Central memory CD8-positive, alpha-beta T cell (primary cell): ENCODE results near the gene INSL3.
"Not testable (repeated sequence)": the region's sequence is repeated elsewhere in the genome, so short reads cannot be mapped to it uniquely, and the experiment has no call there.

Experiments
- ATAC-seq: fragments of 150-1000 bp; cut with Tn5 transposase; replicated peaks from 2 replicates; pipeline ENCODE4 v1.10.0; 2022; ENCODE audit warnings: mild to moderate bottlenecking, moderate FRiP score, moderate number of reproducible peaks; ENCODE audit not compliant: poor library complexity, severe bottlenecking; ENCODE audit errors: extremely low read depth
- DNase-seq, 2 donors: peaks; one replicate each; pipeline ENCODE4 v3.0.0; 2021; ENCODE audit warnings: low spot score in 2 of 2
- H3K27ac Mint-ChIP-seq: one replicate; pipeline ENCODE4 v1.8.0; 2022; ENCODE audit warnings: low read depth, mild to moderate bottlenecking, moderate library complexity, mixed read lengths
- H3K27me3 Mint-ChIP-seq: one replicate; pipeline ENCODE4 v1.8.0; 2022; ENCODE audit warnings: mixed read lengths
- H3K36me3 Mint-ChIP-seq: one replicate; pipeline ENCODE4 v1.8.0; 2022; ENCODE audit warnings: mild to moderate bottlenecking, moderate library complexity, mixed read lengths; ENCODE audit not compliant: insufficient read depth
- H3K4me1 Mint-ChIP-seq: one replicate; pipeline ENCODE4 v1.8.0; 2022; ENCODE audit warnings: mixed read lengths
- H3K4me3 Mint-ChIP-seq: one replicate; pipeline ENCODE4 v1.8.0; 2022; ENCODE audit warnings: mild to moderate bottlenecking, moderate library complexity, mixed read lengths
- H3K9me3 Mint-ChIP-seq: one replicate; pipeline ENCODE4 v1.8.0; 2022; ENCODE audit warnings: mixed read lengths

The INSL3 gene

GRCh38 chr19:17798599-17798998, 22.7 kb downstream of the INSL3 start:
- ATAC-seq, H3K9me3 Mint-ChIP-seq: not testable (repeated sequence)
- H3K4me1 Mint-ChIP-seq = peaks cover 22% of the 10 kb centered on the region

GRCh38 chr19:17797424-17798201, 23.7 kb downstream of the INSL3 start:
- Mint-ChIP-seq H3K27ac (no peak overlapping the region), H3K4me3 (no peak overlapping the region), H3K4me1 (peaks cover 14% of the 10 kb centered on the region), H3K9me3 (no peaks in the 10 kb centered on the region), H3K27me3 (peaks cover 11% of the 10 kb centered on the region), H3K36me3 (no peaks in the 10 kb centered on the region)
- ATAC-seq (no peak), DNase-seq (no peak)

More at GRCh38 chr19:17798599-17798998, 22.7 kb downstream of the INSL3 start:
- peaks cover 11% of the 10 kb centered on the region for H3K27me3 Mint-ChIP-seq
- H3K4me3 Mint-ChIP-seq, H3K36me3 Mint-ChIP-seq, DNase-seq, H3K27ac Mint-ChIP-seq: not testable (repeated sequence)

GRCh38 chr19:17796838-17797423, 24.4 kb downstream of the INSL3 start:
- H3K27me3 Mint-ChIP-seq = peaks cover 11% of the 10 kb centered on the region
- no peak for ATAC-seq
- DNase-seq = no peak
- no peaks in the 10 kb centered on the region for H3K9me3 Mint-ChIP-seq
- no peak overlapping the region for H3K27ac Mint-ChIP-seq
- H3K36me3 Mint-ChIP-seq = no peaks in the 10 kb centered on the region
- H3K4me3 Mint-ChIP-seq = no peak overlapping the region
- H3K4me1 Mint-ChIP-seq = peaks cover 8% of the 10 kb centered on the region

GRCh38 chr19:17796013-17796837, 25.1 kb downstream of the INSL3 start:
- no peak for ATAC-seq
- peaks cover 15% of the 10 kb centered on the region for H3K4me1 Mint-ChIP-seq
- no peak overlapping the region for H3K27ac Mint-ChIP-seq
- H3K36me3 Mint-ChIP-seq = no peaks in the 10 kb centered on the region
- no peak overlapping the region for H3K4me3 Mint-ChIP-seq
- DNase-seq = no peak
- H3K9me3 Mint-ChIP-seq = no peaks in the 10 kb centered on the region
- H3K27me3 Mint-ChIP-seq = peaks cover 11% of the 10 kb centered on the region

- Mint-ChIP-seq H3K4me3 (peak overlapping the region; percentile 63), H3K4me1 (peaks cover 22% of the 10 kb centered on the region), H3K9me3 (no peaks in the 10 kb centered on the region), H3K36me3 (no peaks in the 10 kb centered on the region), H3K27ac (no peak overlapping the region), H3K27me3 (peaks cover 11% of the 10 kb centered on the region)
- ATAC-seq = no peak
- DNase-seq = no peak
These were observed 25.8 kb downstream of the INSL3 start for GRCh38 chr19:17795495-17795856.

- H3K36me3 Mint-ChIP-seq = no peaks in the 10 kb centered on the region
- H3K4me3 Mint-ChIP-seq = peak within 1 kb of the TSS; percentile 63
- no peak within 1 kb of the TSS for H3K27ac Mint-ChIP-seq
These were observed 26.4 kb downstream of the INSL3 start, which contains the start of gene B3GNT3 for GRCh38 chr19:17794731-17795494. Gene B3GNT3, plus strand, starts transcription at chr19:17795138. Its CDS starts 12,670 bp downstream, at chr19:17807808.

GRCh38 chr19:17794412-17794730, 26.9 kb downstream of the INSL3 start:
- Mint-ChIP-seq H3K36me3 (no peaks in the 10 kb centered on the region), H3K4me3 (peak overlapping the region; percentile 63), H3K9me3 (no peaks in the 10 kb centered on the region), H3K4me1 (peaks cover 30% of the 10 kb centered on the region), H3K27me3 (peaks cover 11% of the 10 kb centered on the region), H3K27ac (no peak overlapping the region)
- DNase-seq (no peak), ATAC-seq (no peak)

More at GRCh38 chr19:17794731-17795494, 26.4 kb downstream of the INSL3 start, which contains the start of gene B3GNT3:
- Mint-ChIP-seq H3K4me1 (peaks cover 28% of the 10 kb centered on the region), H3K9me3 (no peaks in the 10 kb centered on the region), H3K27me3 (peaks cover 11% of the 10 kb centered on the region)
- DNase-seq = no peak
- ATAC-seq = no peak

GRCh38 chr19:17790059-17790780, 31.1 kb downstream of the INSL3 start:
- H3K27ac Mint-ChIP-seq = peak overlapping the region; percentile 59
- H3K4me1 Mint-ChIP-seq = peaks cover 30% of the 10 kb centered on the region
- peaks cover 11% of the 10 kb centered on the region for H3K36me3 Mint-ChIP-seq
- ATAC-seq (peak; percentile 56), DNase-seq (no peak)
- no peak overlapping the region for H3K4me3 Mint-ChIP-seq
- H3K27me3 Mint-ChIP-seq = peaks cover 11% of the 10 kb centered on the region
- no peaks in the 10 kb centered on the region for H3K9me3 Mint-ChIP-seq

GRCh38 chr19:17788632-17789031, 32.7 kb downstream of the INSL3 start:
- no peak overlapping the region for H3K4me3 Mint-ChIP-seq
- H3K27ac Mint-ChIP-seq = no peak overlapping the region
- ATAC-seq (no peak), DNase-seq (no peak)
- peaks cover 22% of the 10 kb centered on the region for H3K4me1 Mint-ChIP-seq
- H3K27me3 Mint-ChIP-seq = peaks cover under 1% of the 10 kb centered on the region
- H3K9me3 Mint-ChIP-seq = no peaks in the 10 kb centered on the region
- peaks cover 21% of the 10 kb centered on the region for H3K36me3 Mint-ChIP-seq

GRCh38 chr19:17787274-17787913, 33.9 kb downstream of the INSL3 start:
- ATAC-seq (no peak), DNase-seq (no peak)
- Mint-ChIP-seq H3K36me3 (peaks cover 22% of the 10 kb centered on the region), H3K27me3 (no peaks in the 10 kb centered on the region), H3K4me3 (no peak overlapping the region), H3K9me3 (no peaks in the 10 kb centered on the region), H3K4me1 (peaks cover 22% of the 10 kb centered on the region), H3K27ac (no peak overlapping the region)

GRCh38 chr19:17784201-17785008, 36.9 kb downstream of the INSL3 start:
- DNase-seq (peak; percentile 48 to 73), ATAC-seq (peak; percentile 40)
- H3K36me3 Mint-ChIP-seq = peaks cover 25% of the 10 kb centered on the region
- no peak overlapping the region for H3K27ac Mint-ChIP-seq
- no peaks in the 10 kb centered on the region for H3K9me3 Mint-ChIP-seq
- H3K4me3 Mint-ChIP-seq = no peak overlapping the region
- no peaks in the 10 kb centered on the region for H3K4me1 Mint-ChIP-seq
- no peaks in the 10 kb centered on the region for H3K27me3 Mint-ChIP-seq
